GM21576 (cell line): ENCODE measurements around the gene SNTG2.

Source experiments
- ATAC-seq: cut with Tn5 transposase; IDR thresholded peaks from one replicate; pipeline ENCODE4 v1.9.1; 2021; ENCODE audit warnings: mild to moderate bottlenecking, moderate library complexity; ENCODE audit not compliant: unreplicated experiment

The SNTG2 gene

GRCh38 chr2:951224-952006, 766 bp downstream of the SNTG2 start:
- ATAC-seq: no peak

DNA sequence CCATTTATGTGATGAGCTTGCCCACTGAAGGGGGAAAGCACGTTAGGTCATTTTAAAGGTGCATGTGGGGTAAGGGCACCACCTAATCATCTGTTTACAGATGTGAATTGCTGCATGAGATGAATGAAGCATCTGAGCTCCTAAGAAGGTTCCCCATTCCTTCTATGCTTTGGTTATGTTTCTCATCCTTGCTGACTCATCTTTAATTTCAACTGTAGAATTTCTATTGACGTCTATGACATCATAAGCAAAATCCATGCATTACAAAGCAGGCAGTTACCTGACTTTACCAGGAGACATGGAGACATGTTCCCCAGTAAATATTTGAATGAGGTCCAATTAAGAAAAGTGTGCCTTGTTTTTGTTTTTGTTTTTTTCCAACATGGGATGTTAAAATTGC, 2.8 kb downstream of the SNTG2 start:
- no peak for ATAC-seq

GRCh38 chr2:953975-954686, 3.5 kb downstream of the SNTG2 start:
- no peak for ATAC-seq

DNA sequence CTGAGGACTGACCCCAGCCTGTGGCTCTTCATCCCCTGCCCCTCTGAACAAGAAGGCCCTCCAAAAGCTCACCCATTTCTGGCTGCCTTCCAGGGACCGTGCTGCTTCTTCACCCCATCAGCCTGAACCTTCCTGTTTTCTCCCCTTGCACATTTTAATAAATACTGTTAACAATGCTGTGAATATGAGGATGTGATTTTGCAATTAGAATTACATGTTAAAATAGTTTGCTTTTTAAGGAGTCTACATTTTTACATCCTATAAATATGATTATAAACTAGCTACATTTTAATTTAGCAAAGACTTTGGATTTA, 4.0 kb downstream of the SNTG2 start:
- no peak for ATAC-seq

GRCh38 chr2:955829-956731, 5.4 kb downstream of the SNTG2 start:
- ATAC-seq: no peak

GRCh38 chr2:959457-959856, 8.8 kb downstream of the SNTG2 start:
- ATAC-seq: no peak

DNA sequence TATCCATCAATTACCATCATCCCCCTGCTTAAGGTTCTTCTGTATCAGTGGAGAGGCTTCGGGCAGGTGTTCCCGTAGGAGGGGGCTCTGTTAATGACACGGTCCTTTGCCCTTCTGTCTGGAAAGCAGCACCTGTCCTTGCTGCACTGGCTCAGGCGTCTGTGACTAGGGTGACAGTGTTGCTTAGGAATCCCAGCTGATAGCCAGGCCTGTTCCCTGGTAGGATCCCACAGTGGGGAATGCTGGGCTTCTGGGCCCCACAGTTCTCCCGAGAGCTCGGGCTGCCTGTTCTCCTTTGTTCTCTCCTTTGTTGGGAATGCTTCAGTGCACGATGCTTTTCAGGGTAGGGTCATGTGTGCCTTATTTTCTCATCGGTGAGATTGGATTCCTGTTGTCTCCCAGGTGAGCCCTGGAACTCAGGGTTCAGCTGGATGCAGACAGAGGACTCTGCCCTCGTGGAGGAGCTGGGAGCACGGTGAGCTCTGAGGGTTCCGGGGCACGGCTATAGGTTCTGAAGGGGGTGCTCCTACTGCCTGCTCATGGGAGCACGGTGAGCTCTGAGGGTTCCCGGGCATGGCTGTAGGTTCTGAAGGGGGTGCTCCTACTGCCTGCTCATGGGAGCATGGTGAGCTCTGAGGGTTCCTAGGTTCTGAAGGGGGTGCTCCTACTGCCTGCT, 9.6 kb downstream of the SNTG2 start:
- ATAC-seq: no peak

GRCh38 chr2:961786-962185, 11.1 kb downstream of the SNTG2 start:
- no peak for ATAC-seq

GRCh38 chr2:963876-964275, 13.2 kb downstream of the SNTG2 start:
- no peak for ATAC-seq

- no peak for ATAC-seq
Measured at GRCh38 chr2:964562-964961, 13.9 kb downstream of the SNTG2 start.

- ATAC-seq: no peak
Measured at GRCh38 chr2:965640-966147, 15.0 kb downstream of the SNTG2 start.

GRCh38 chr2:973129-973528, 22.5 kb downstream of the SNTG2 start:
- ATAC-seq: no peak

GRCh38 chr2:974054-974453, 23.4 kb downstream of the SNTG2 start:
- ATAC-seq: peak; percentile 79

- ATAC-seq: no peak
Measured at GRCh38 chr2:974502-974901, 23.9 kb downstream of the SNTG2 start.

- no peak for ATAC-seq
Measured at GRCh38 chr2:975095-975494, 24.4 kb downstream of the SNTG2 start.

DNA sequence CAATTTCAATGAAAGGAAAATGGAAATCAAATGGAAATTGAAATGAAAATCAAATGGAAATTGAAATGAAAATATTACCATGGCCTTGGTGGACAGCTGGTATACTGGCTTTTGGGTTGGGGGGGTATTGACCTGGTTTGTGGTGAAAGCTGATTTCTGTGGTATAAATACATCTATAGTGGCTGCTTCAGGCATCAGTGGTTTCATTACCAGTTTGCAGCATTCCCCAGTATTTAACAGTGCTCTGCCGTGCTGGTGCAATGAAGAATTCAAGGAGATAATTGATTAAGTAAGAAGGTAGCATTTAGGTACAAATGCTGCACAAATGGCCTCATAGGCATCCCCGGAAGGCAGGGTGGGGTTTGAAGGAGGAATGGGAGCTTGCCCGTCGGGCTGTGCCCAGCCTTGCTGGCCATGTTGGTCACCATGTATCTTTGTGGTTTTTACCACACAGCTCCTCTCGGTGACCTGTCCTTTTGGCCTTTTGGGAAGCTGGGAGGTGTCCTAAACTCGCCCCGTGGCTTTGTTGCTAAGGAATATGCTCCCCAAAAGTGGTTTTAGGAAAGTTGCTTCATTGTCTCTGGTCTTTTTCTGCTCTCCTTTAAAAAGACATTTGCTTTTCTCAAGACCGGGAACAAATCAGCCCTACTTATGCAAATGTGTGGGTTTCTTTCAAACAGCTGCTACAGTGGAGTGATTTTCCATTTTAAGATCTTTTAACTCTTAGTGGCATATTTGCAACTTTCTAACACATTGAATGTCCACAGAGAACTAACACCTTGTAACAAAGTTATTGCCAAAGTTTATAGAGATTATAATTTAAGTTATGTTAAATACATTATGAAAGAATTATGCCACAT, 28.6 kb downstream of the SNTG2 start:
- ATAC-seq: peak; percentile 63

- no peak for ATAC-seq
Measured at GRCh38 chr2:980176-980575, 29.5 kb downstream of the SNTG2 start.

GRCh38 chr2:981258-981657, 30.6 kb downstream of the SNTG2 start:
- ATAC-seq: no peak

GRCh38 chr2:981759-982158, 31.1 kb downstream of the SNTG2 start:
- no peak for ATAC-seq

- ATAC-seq: no peak
Measured at GRCh38 chr2:985317-985898, 34.8 kb downstream of the SNTG2 start.
